Ishikawa (cell line): ENCODE data around the gene GSTM3.

Experiments used
- CREB1 ChIP-seq: IDR thresholded peaks from 2 replicates; pipeline ENCODE4 v1.6.1; 2012; ENCODE audit warnings: low read depth
- EGR1 ChIP-seq: IDR thresholded peaks from 2 replicates; pipeline ENCODE4 v1.6.1; 2012
- EP300 ChIP-seq: IDR thresholded peaks from 2 replicates; pipeline ENCODE4 v1.6.1; 2012; ENCODE audit warnings: borderline replicate concordance
- RAD21 ChIP-seq: IDR thresholded peaks from 2 replicates; pipeline ENCODE4 v1.6.1; 2012; ENCODE audit warnings: low read depth
- REST ChIP-seq: IDR thresholded peaks from 2 replicates; pipeline ENCODE4 v1.6.1; 2012; ENCODE audit warnings: low read depth, mild to moderate bottlenecking
- TAF1 ChIP-seq: IDR thresholded peaks from 2 replicates; pipeline ENCODE4 v1.6.1; 2012; ENCODE audit warnings: low read depth, mild to moderate bottlenecking
- TCF12 ChIP-seq: IDR thresholded peaks from 2 replicates; pipeline ENCODE4 v1.6.1; 2012; ENCODE audit warnings: low read depth
- USF1 ChIP-seq: IDR thresholded peaks from 2 replicates; pipeline ENCODE4 v1.6.1; 2012
- YY1 ChIP-seq: IDR thresholded peaks from 2 replicates; pipeline ENCODE4 v1.6.1; 2012; ENCODE audit warnings: low read depth
- TF ChIP-seq, protein P1 (sequence below): IDR thresholded peaks from 2 replicates; pipeline ENCODE4 v1.6.1; 2012

- TF ChIP-seq EP300 (peak; percentile 48; the same call in 1 of the 2 replicates), USF1 (no peak), TAF1 (no peak), YY1 (no peak), TCF12 (peak; percentile 30; the same call in 1 of the 2 replicates), EGR1 (no peak), REST (no peak), RAD21 (no peak; the same call in 1 of the 2 replicates), CREB1 (no peak)
- TF ChIP-seq, protein P1, sequence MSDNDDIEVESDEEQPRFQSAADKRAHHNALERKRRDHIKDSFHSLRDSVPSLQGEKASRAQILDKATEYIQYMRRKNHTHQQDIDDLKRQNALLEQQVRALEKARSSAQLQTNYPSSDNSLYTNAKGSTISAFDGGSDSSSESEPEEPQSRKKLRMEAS, result peak; percentile 69
These were observed 42.6 kb upstream of the GSTM3 start for GRCh38 chr1:109783436-109783835.
